Anterior cingulate cortex (tissue), 58 donors: ENCODE measurements around the gene FZD1.
"Not testable (repeated sequence)": the region's sequence is repeated elsewhere in the genome, so short reads cannot be mapped to it uniquely, and the experiment has no call there.

Experiments used
- DNase-seq, 58 donors: peaks; one replicate each; lab custom pipeline; 2025; lab: John Stamatoyannopoulos, UW

FZD1 gene

GRCh38 chr7:91293840-91294239, 29.6 kb downstream of the FZD1 start:
- no peak for DNase-seq

GRCh38 chr7:91294639-91295220, 30.5 kb downstream of the FZD1 start:
- no peak for DNase-seq

GRCh38 chr7:91295576-91295975, 31.3 kb downstream of the FZD1 start:
- no peak for DNase-seq

- no peak for DNase-seq
Observed at GRCh38 chr7:91297939-91298338, 33.7 kb downstream of the FZD1 start.

- DNase-seq = peak in 5 of 58 donors; percentile 8 to 71 (median 11)
Observed at GRCh38 chr7:91299952-91300775, 35.9 kb downstream of the FZD1 start.

GRCh38 chr7:91302794-91303193, 38.6 kb downstream of the FZD1 start:
- DNase-seq = no peak

GRCh38 chr7:91306266-91306665, 42.0 kb downstream of the FZD1 start:
- no peak for DNase-seq

GRCh38 chr7:91307467-91307866, 43.2 kb downstream of the FZD1 start:
- DNase-seq = no peak

- DNase-seq = not testable (repeated sequence)
Observed at GRCh38 chr7:91308191-91308590, 44.0 kb downstream of the FZD1 start.

- no peak for DNase-seq
Observed at GRCh38 chr7:91310830-91311460, 46.7 kb downstream of the FZD1 start.

GRCh38 chr7:91311839-91312238, 47.6 kb downstream of the FZD1 start:
- no peak for DNase-seq

GRCh38 chr7:91313113-91313512, 48.9 kb downstream of the FZD1 start:
- DNase-seq = no peak

- DNase-seq = no peak
Observed at GRCh38 chr7:91314591-91315323, 50.5 kb downstream of the FZD1 start.

GRCh38 chr7:91316426-91316825, 52.2 kb downstream of the FZD1 start:
- no peak for DNase-seq

- no peak for DNase-seq
Observed at GRCh38 chr7:91319351-91319750, 55.1 kb downstream of the FZD1 start.

- no peak for DNase-seq
Observed at GRCh38 chr7:91320366-91321078, 56.3 kb downstream of the FZD1 start.
